EL (cell line): ENCODE data around the gene EXOSC1.
"Not testable (repeated sequence)": the region's sequence is repeated elsewhere in the genome, so short reads cannot be mapped to it uniquely, and the experiment has no call there.

Source experiments
- DNase-seq: peaks from one replicate; pipeline ENCODE4 v3.0.0-alpha.2; 2016

EXOSC1 gene

DNA sequence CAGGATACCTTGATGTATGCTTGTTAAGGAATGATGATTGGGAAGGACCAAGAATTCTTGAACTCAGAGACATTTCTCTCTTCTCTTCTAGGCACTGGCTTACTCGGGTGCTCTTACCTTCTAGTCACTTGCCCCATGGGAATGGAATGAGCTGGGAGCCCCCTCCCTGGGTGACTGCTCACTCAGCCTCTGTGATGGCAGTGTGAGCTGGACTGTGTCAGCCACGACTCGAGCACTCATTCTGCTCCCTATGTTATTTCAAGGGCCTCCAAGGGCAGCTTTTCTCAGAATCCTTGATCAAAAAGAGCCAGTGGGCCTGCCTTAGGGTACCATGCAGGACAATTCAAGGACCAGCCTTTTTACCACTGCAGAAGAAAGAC lies 10.9 kb upstream of the EXOSC1 start:
- DNase-seq: no peak

GRCh38 chr10:97456034-97456685 lies 10.4 kb upstream of the EXOSC1 start:
- DNase-seq: no peak

DNA sequence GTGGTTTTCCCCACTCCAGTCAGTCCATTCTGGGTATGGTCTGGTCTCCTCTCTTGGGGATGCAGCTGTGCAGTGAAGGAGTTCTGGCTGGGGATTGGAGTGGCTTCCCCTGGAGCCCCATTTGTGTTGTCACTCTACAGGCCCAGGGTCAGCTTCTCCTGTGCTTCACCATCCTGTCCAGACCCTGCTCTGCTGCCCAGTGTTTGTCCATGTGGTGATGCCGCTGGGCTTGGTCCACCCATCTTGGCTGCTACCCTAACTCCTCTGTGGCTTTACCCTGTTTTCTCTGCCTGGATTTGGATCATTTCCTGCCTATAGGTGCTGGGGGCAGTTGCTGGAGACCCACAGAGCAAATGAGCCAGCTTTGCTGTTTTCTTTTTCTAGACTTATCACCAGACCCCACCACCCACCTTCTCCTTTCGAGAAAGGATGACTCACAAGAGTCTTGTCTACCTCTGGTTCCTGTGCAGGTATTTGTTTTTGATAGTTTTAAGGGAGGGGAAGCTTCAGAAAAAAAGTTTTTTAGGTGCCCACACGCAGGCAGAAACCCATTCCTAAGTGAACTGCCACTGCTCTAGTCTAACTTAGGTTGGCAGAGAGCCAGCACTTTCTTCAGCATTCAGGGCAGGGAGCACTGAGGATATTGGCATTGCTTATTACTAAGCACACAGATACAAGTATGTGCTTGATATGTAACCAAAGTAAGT lies 8.7 kb upstream of the EXOSC1 start:
- no peak for DNase-seq

DNA sequence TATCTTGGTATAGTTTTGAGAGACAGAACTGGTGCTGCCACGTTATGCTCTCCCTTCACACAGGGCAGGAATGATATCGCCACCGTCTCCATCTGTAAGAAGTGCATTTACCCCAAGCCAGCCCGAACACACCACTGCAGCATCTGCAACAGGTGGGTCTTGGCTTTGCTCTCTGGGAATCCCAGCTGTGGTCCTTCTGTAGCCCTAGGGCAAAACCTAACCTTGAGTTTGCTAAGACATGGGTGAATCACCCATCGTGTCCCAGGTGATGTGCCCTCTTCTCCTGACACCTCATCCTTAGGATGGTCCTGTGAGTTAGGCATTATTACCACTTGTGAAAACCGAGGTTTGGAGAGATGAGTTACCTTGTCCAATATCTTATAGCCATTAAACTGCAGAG lies 6.5 kb upstream of the EXOSC1 start:
- DNase-seq: no peak

DNA sequence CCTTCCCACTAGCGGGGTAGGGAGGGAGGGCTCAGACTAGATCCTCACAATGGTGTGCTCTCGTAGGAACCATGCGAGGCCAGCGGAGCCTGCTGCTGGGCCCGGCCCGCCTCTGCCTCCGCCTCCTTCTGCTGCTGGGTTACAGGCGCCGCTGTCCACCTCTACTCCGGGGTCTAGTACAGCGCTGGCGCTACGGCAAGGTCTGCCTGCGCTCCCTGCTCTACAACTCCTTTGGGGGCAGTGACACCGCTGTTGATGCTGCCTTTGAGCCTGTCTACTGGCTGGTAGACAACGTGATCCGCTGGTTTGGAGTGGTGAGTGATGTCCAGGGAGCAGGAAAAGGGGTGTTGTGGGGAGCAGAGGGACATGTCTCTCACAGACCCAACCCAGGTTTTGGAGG lies 5.8 kb upstream of the EXOSC1 start:
- DNase-seq: no peak

GRCh38 chr10:97450828-97451227 lies 5.0 kb upstream of the EXOSC1 start:
- no peak for DNase-seq

DNA sequence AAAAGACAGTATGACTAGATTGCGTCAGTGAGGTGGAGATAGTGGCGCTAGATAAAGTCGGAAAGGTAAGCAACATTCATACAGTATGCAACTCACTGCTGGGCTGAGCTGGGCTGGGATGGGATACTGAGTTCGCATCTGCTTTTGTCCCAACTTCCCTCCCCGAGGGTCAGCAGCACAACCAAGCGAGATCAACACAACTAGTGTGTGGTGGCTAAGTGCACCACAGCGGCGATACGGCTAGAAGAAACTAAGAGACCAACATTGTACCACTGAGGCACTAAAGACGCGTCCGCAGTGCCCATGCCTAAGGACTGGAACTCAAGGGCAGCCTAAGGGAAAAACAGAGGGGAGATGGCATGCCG lies 467 bp downstream of the EXOSC1 start:
- DNase-seq: no peak

DNA sequence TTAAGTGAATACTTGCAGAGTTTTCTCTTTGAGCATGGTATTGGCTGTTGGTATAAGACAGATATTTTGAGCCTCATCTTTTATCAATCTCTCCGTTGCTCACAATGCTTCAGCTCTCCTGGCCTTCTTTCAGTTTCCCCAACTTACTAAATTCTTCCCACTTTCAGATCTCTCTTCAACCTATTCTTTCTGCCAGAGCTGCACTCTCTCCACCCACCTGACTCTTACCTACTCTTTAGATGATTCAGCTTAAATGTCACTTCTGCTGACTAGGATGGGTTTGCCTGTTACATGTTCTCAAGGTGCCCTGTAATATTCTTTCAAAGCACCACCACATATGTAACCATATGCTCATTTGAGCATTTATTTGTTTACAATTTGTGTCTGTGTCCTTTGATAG lies 1.6 kb downstream of the EXOSC1 start:
- no peak for DNase-seq

DNA sequence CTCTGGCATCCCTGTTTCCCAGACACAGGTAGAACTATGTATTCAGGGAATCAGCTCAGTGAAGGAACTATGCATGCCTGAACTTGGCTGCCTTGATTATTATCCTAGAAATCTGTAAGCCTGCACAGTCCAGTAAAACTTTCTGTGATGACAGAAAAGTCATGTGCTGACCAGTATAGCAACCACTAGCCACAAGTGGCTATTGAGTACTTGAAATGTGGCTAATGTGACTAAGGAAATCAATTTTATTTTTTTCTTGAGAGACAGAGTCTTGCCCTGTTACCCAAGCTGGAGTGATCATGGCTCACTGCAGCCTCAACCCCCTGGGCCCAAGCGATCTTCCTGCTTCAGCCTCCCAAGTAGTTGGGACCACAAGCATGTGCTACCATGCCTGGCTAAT lies 3.5 kb downstream of the EXOSC1 start:
- DNase-seq: no peak

DNA sequence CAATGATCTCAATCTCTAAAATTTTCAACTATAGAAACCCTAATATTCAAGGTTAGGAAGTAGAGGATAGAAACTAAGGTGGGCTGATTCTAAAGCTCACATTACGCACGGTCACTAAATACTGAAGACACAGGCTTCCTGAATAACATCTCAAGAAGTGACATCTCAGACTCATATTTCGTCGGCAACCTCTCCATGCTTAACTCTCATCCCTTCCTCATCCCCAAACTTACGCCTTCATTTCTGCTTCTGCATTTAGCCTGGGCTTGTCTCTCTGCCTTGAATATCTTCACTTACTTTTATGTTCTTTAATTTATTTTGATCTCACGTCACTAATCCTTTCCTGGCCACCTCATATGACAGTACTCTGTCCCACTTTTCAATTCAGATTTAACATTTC lies 10.6 kb downstream of the EXOSC1 start:
- DNase-seq: no peak

- DNase-seq: no peak
Observed at GRCh38 chr10:97434557-97434956, 11.2 kb downstream of the EXOSC1 start.

DNA sequence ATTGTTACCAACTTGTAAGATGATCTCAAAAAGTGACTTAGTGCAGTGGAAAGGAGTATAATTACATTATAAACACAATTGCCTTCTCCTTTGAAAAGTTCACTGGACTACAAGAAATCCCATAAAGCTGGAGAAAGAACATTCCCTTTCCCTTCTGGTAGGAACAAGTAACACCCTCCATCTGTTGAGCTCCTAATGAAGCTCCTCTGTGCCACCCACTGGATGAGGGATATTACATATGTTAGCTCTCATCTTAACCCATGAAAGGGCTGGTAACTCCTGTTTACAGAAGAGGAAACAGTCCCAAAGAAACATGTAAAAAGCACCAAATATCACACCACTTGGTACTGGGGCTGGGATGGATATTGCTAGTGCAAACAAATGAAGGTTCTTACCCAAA lies 11.8 kb downstream of the EXOSC1 start:
- no peak for DNase-seq

DNA sequence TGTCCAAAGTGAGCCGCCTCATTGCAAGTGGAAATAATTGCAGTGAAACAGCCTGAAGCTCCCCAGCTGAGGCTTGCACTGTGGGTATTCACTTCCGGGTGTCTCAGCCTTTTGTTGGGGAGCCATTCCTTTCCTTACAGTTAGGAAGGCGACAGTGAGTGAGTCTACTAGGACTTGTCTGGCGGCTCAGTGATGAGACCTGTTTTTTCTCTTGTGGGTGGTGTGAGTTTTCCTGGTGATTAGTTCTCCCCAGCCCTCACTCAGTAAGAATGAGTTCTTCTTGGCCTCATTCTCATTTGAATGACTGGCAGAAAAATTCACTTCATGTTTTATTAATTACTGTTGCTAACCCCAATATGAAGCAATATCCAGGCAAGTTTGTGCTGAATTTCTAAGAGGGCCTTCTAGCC lies 17.2 kb downstream of the EXOSC1 start:
- DNase-seq: peak; percentile 56

GRCh38 chr10:97427571-97428179 lies 18.1 kb downstream of the EXOSC1 start:
- DNase-seq: peak; percentile 65

DNA sequence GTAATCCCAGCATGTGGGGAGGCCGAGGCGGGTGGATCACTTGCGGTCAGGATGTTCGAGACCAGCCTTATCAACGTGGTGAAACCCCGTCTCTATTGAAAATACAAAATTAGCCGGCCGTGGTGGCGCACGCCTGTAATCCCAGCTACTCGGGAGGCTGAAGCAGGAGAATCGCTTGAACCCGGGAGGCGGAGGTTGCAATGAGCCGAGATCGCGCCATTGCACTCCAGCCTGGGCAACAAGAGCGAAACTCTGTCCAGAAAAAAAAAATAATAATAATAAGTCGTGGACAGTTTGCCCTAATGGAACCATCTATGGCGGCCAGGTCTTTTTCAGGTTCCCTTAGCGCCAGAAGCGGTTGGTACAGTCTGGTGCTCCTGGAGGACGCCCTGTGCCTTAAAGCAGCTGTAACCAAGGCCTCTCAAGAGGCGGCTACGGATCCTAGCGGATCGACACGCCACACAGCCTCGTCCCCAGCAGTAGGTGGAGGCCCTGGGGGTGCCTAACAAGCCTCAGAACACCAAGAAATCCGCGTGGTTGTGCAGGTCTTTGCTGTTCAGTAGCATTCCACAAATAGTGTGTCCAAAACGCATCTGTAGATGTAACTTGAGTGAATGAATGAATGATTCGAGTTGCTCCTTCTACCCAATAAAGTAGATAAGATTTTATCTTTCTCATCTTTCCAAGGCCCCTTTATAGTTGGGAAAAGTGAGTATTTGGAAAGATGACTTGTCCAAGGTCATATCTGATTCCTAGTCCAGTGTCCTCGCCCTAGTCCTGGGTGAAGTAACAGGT lies 18.8 kb downstream of the EXOSC1 start:
- peak; percentile 12 for DNase-seq

GRCh38 chr10:97425964-97426775 lies 19.6 kb downstream of the EXOSC1 start, which contains the start of gene PGAM1:
Gene PGAM1 (plus strand): TSS chr10:97426191. CDS start chr10:97426308, 117 bp downstream.
- peak; percentile 96 for DNase-seq

GRCh38 chr10:97423757-97424098 lies 22.1 kb downstream of the EXOSC1 start:
- not testable (repeated sequence) for DNase-seq

DNA sequence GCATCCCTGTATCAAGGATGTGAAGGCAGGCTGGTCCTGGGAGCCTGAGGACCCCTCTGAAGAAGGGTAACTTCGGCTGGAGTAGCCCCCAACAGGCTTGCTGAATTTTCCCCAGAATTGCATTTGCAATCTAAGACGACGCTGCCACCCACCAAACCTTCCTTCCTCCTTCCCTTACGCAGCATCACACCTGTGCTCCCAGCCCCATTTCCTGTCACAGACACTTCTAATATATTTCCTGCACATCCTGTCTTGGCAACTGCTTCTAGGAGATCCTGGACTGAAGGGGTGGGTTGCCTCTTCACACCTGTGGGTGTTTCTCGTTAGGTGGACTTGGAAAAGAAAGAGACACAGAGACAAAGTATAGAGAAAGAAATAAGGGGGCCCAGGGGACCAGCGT lies 29.2 kb downstream of the EXOSC1 start:
- DNase-seq: no peak

DNA sequence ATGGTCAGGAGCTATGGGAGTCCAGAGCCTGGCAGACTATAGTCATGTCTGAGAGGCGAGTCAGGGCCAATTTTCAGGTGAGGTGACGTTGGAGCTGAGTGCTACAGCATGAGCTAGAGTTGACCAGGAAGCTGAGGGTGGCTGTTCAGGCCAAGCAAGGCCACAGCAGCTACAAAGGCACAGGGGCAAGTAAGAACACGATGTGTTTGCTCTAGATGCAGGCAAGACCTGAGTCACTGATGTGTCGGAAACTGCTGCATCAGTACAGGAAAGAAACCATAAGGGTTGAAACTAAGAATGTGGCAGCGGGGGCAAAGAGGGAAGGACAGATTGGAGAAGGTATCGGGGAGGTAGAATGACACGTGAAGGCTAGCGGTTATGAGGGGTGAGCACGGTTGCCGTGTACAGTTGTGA lies 32.9 kb downstream of the EXOSC1 start:
- no peak for DNase-seq

GRCh38 chr10:97411406-97411805 lies 34.4 kb downstream of the EXOSC1 start:
- peak; percentile 69 for DNase-seq

- no peak for DNase-seq
Observed at GRCh38 chr10:97408496-97408992, 37.3 kb downstream of the EXOSC1 start.

DNA sequence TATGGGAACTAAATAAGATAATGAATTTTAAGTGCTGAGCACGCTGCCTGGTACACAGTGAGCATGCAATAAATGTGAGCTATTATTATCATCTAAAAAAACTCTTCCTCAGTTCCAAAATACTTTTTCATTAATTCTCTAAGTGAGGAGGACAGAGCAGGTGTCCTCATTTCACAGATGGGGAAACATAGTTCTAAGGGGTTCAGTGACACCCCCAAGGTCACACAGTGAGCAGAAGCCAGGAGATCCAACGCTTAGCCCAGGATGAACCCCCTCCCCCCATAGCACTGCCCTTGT lies 37.9 kb downstream of the EXOSC1 start:
- DNase-seq: no peak
